Fibroblast of the aortic adventitia (primary cell): ENCODE measurements around the gene FUT2. TPM values are rescaled to one million over a fixed set of nuclear protein-coding genes. Genes with fewer than 3 reads are reported as not detected.
"Not testable (repeated sequence)": the region's sequence is repeated elsewhere in the genome, so short reads cannot be mapped to it uniquely, and the experiment has no call there.

ENCODE experiments used
- DNase-seq: peaks from one replicate; pipeline ENCODE4 v3.0.0-alpha.2; 2010; ENCODE audit warnings: low read depth
- H3K4me3 ChIP-seq: 2 replicates; pipeline ENCODE4 v1.5.1; 2011; ENCODE audit warnings: low read depth, mild to moderate bottlenecking, control low read depth, low read length, moderate library complexity
- CTCF ChIP-seq: IDR thresholded peaks from 2 replicates; pipeline ENCODE4 v1.5.1; 2011; ENCODE audit warnings: mild to moderate bottlenecking, low read length, control low read depth, inconsistent platforms; ENCODE audit not compliant: insufficient read depth
- total RNA-seq: library from RNA; depleted of rRNA; stranded (reverse); fragments of >200 nt; gene quantifications from 2 replicates; pipeline ENCODE4 v1.2.3, GENCODE V29; 2012; ENCODE audit warnings: low replicate concordance

FUT2 gene
- total RNA-seq, 1 donor: not detected

GRCh38 chr19:48654299-48655059 lies 41.3 kb upstream of the FUT2 start:
- no peak for DNase-seq
- no peak overlapping the region for H3K4me3 ChIP-seq
- TF ChIP-seq CTCF: no peak

- peak; percentile 86 for DNase-seq
- no peak for TF ChIP-seq CTCF
- H3K4me3 ChIP-seq: no peak overlapping the region
These were observed 38.8 kb upstream of the FUT2 start for GRCh38 chr19:48656840-48657474.

- H3K4me3 ChIP-seq, DNase-seq: not testable (repeated sequence)
These were observed 37.9 kb upstream of the FUT2 start for GRCh38 chr19:48657828-48658227.

- no peak overlapping the region for H3K4me3 ChIP-seq
- no peak for TF ChIP-seq CTCF
- no peak for DNase-seq
These were observed 37.3 kb upstream of the FUT2 start for GRCh38 chr19:48658483-48658882.

- H3K4me3 ChIP-seq: no peak overlapping the region
- no peak for TF ChIP-seq CTCF
- no peak for DNase-seq
These were observed 36.0 kb upstream of the FUT2 start for GRCh38 chr19:48659768-48660167.

- peak; percentile 92 for DNase-seq
- no peak for TF ChIP-seq CTCF
- H3K4me3 ChIP-seq: no peak overlapping the region
These were observed 34.7 kb upstream of the FUT2 start for GRCh38 chr19:48660852-48661710.

- TF ChIP-seq CTCF: no peak
- no peak for DNase-seq
- no peak overlapping the region for H3K4me3 ChIP-seq
These were observed 34.1 kb upstream of the FUT2 start for GRCh38 chr19:48661711-48662090.
